ENCODE data around the gene TCF4. TPM values are rescaled to one million over a fixed set of nuclear protein-coding genes. Genes with fewer than 3 reads are reported as not detected.

The TCF4 gene
- total and polyA plus RNA-seq, 10 donors: 14.6 to 200 (median 153) TPM

GRCh38 chr18:55458456-55459203, 129.4 kb downstream of the TCF4 start:
- no peak for DNase-seq
- WGBS, 5 donors: 75 to 87% (median 86%) methylated on average over 12 of the region's 12 CpGs
- intact Hi-C loops (cut with DNase I; ENCODE audit: low total_unique reads): no loop called here
- TF ChIP-seq POLR2AphosphoS5 (IDR thresholded peaks at IDR 0.05) (no peak), CTCF (IDR thresholded peaks at IDR 0.05 in 8 of 11, conservative IDR thresholded peaks at IDR 0.05 in 3 of 11) (no peak), POLR2A (IDR thresholded peaks at IDR 0.05) (no peak)
- Histone ChIP-seq H3K27me3 (replicated peaks in 1 of 7) (no peaks in the 10 kb centered on the region), H3K36me3 (peaks cover 0 to 7% (median 0%) of the 10 kb centered on the region in 6 donors), H3K27ac (no peak overlapping the region), H3K4me3 (no peak overlapping the region), H3K4me1 (no peaks in the 10 kb centered on the region), H3K9me3 (no peaks in the 10 kb centered on the region)

GRCh38 chr18:55457028-55457427, 131.0 kb downstream of the TCF4 start:
- TF ChIP-seq CTCF (IDR thresholded peaks at IDR 0.05 in 8 of 11, conservative IDR thresholded peaks at IDR 0.05 in 3 of 11) (no peak), POLR2AphosphoS5 (IDR thresholded peaks at IDR 0.05) (no peak), POLR2A (IDR thresholded peaks at IDR 0.05) (no peak)
- WGBS, 5 donors: 56 to 71% (median 66%) methylated on average over 2 of the region's 2 CpGs
- H3K36me3 ChIP-seq: peaks cover 0 to 7% (median 0%) of the 10 kb centered on the region in 6 donors
- H3K4me3 ChIP-seq: no peak overlapping the region
- no peak for DNase-seq
- no peak overlapping the region for H3K27ac ChIP-seq
- H3K27me3 ChIP-seq (replicated peaks in 1 of 7): no peaks in the 10 kb centered on the region
- no peaks in the 10 kb centered on the region for H3K4me1 ChIP-seq
- H3K9me3 ChIP-seq: no peaks in the 10 kb centered on the region
- intact Hi-C loops (cut with DNase I; ENCODE audit: low total_unique reads): no loop called here

GRCh38 chr18:55455938-55456337, 132.1 kb downstream of the TCF4 start:
- Histone ChIP-seq H3K27ac (no peak overlapping the region), H3K4me3 (no peak overlapping the region), H3K4me1 (no peaks in the 10 kb centered on the region), H3K9me3 (no peaks in the 10 kb centered on the region), H3K36me3 (peaks cover 0 to 7% (median 0%) of the 10 kb centered on the region in 6 donors), H3K27me3 (replicated peaks in 1 of 7) (no peaks in the 10 kb centered on the region)
- WGBS, 5 donors: 80 to 93% (median 87%) methylated on average over 5 of the region's 5 CpGs
- intact Hi-C loops (cut with DNase I; ENCODE audit: low total_unique reads): no loop called here
- no peak for DNase-seq
- TF ChIP-seq POLR2A (IDR thresholded peaks at IDR 0.05) (no peak), POLR2AphosphoS5 (IDR thresholded peaks at IDR 0.05) (no peak), CTCF (IDR thresholded peaks at IDR 0.05 in 8 of 11, conservative IDR thresholded peaks at IDR 0.05 in 3 of 11) (no peak)

GRCh38 chr18:55453186-55453585, 134.8 kb downstream of the TCF4 start:
- Histone ChIP-seq H3K4me3 (no peak overlapping the region), H3K36me3 (no peaks in the 10 kb centered on the region), H3K4me1 (peaks cover 0 to 6% (median 0%) of the 10 kb centered on the region in 6 donors), H3K9me3 (no peaks in the 10 kb centered on the region), H3K27me3 (replicated peaks in 1 of 7) (no peaks in the 10 kb centered on the region), H3K27ac (no peak overlapping the region)
- intact Hi-C loops (cut with DNase I; ENCODE audit: low total_unique reads): no loop called here
- no peak for TF ChIP-seq POLR2AphosphoS5 (IDR thresholded peaks at IDR 0.05)
- no peak for TF ChIP-seq POLR2A (IDR thresholded peaks at IDR 0.05)
- no peak for TF ChIP-seq CTCF (IDR thresholded peaks at IDR 0.05 in 8 of 11, conservative IDR thresholded peaks at IDR 0.05 in 3 of 11)
- DNase-seq: no peak
- 78 to 93% (median 84%) methylated on average over 1 of the region's 1 CpG for WGBS, 5 donors

Measured in spleen (tissue), 11 donors.